HUDEP-2 (cell line): ENCODE results near the gene COG3.
"Not testable (repeated sequence)": the region's sequence is repeated elsewhere in the genome, so short reads cannot be mapped to it uniquely, and the experiment has no call there.

Experiments
- DNase-seq, 76 experiments: peaks; one replicate each; lab custom pipeline; 2025; ENCODE audit not compliant: unreplicated experiment in 76 of 76; lab: John Stamatoyannopoulos, UW

Gene COG3, protein sequence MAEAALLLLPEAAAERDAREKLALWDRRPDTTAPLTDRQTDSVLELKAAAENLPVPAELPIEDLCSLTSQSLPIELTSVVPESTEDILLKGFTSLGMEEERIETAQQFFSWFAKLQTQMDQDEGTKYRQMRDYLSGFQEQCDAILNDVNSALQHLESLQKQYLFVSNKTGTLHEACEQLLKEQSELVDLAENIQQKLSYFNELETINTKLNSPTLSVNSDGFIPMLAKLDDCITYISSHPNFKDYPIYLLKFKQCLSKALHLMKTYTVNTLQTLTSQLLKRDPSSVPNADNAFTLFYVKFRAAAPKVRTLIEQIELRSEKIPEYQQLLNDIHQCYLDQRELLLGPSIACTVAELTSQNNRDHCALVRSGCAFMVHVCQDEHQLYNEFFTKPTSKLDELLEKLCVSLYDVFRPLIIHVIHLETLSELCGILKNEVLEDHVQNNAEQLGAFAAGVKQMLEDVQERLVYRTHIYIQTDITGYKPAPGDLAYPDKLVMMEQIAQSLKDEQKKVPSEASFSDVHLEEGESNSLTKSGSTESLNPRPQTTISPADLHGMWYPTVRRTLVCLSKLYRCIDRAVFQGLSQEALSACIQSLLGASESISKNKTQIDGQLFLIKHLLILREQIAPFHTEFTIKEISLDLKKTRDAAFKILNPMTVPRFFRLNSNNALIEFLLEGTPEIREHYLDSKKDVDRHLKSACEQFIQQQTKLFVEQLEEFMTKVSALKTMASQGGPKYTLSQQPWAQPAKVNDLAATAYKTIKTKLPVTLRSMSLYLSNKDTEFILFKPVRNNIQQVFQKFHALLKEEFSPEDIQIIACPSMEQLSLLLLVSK

GRCh38 chr13:45464687-45465453 is at the start of gene COG3:
Gene COG3, plus strand, starts transcription at chr13:45464939. Its CDS starts 98 bp downstream, at chr13:45465037.
- peak; percentile 15 to 96 (median 85) for DNase-seq

- no peak for DNase-seq
Measured at GRCh38 chr13:45415112-45415511, 49.6 kb upstream of the COG3 start.

DNA sequence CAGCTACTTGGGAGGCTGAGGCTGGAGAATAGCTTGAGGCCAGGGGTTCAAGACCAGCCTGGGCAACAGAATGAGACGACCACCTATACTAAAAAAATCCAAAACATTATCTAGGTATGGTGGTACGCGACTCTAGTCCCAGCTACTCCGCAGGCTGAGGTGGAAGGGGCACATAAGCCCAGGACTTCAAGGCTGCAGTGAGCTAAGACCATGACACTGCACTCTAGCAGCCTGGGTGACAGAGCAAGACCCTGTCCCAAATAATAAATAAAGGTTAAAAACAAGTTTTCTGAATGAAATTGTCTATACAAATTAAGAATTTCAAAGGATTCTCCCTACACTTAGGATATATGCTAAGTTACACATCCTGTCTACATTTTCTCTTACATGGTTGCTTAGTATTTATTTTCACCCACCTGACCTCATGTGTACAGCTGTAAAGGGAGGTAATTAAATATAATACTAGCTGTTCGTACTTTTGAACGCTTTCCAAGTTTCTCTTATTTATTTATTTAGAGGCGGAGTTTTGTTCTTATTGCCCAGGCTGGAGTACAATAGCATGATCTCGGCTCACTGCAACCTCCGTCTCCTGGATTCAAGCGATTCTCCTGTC is 48.1 kb upstream of the COG3 start:
- DNase-seq, result no peak

DNA sequence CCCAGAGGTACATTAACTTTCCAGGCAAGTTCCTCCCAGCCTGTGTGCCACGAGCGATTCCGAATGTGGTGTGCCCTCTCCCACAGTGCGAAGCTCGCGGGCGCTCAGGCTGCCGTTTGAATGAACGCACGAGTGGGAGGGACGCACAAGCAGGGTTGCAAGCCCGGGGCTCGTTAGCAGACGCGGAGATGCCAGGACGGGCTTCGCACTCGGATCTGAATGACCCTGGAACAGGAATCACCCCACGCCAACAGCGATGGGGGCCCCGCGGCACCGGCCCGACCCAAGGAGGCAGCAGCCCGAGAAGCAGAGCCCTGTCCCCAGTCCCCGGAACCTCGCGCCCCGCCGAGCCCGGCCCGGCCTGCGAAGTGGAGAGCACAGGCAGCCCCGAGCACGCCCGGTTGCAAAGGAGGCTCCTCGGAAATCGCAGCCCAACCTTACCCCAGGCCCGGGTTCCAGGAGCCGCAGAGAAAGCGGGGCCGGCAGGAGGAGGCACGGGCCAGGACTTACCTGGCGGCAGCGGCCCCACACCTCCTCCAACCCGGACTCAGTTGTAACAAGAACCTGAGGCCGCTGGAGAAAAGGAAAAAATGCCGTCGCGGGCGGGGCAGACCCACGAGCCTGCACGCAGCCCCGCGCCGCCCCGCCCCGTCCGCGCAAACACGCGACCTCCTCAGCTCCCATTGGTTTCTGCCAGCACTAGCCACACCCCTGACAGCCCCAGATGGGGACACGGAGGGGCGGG is 46.8 kb upstream of the COG3 start, which contains the start of gene SLC25A30:
Gene SLC25A30 (minus strand): TSS at position 584 of the 745 bp plus-strand sequence. CDS start 6,948 bp downstream, outside the sequence.
- DNase-seq, result peak in 68 of 76 experiments; percentile 10 to 80 (median 61)

GRCh38 chr13:45419389-45419788 is 45.4 kb upstream of the COG3 start:
- not testable (repeated sequence) for DNase-seq

DNA sequence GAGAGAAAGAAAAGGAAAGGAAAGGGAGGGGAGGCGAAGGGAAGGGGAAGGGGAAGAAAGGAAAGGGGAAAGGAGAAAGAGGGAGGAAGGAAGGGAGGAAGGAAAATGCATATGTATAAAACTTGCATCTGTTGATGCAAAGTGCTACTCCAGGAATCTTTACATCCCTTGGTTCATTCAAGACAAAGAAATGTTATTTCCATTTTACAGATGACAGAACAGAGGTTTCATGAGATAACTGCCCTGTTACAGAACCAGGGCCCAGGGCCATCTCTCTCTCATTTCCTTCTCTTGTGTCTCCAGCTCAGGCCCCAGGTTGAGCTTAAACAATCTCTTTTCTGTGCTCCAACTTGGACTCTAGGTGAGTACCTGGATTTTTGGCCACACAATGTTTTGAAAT is 44.8 kb upstream of the COG3 start:
- no peak for DNase-seq

DNA sequence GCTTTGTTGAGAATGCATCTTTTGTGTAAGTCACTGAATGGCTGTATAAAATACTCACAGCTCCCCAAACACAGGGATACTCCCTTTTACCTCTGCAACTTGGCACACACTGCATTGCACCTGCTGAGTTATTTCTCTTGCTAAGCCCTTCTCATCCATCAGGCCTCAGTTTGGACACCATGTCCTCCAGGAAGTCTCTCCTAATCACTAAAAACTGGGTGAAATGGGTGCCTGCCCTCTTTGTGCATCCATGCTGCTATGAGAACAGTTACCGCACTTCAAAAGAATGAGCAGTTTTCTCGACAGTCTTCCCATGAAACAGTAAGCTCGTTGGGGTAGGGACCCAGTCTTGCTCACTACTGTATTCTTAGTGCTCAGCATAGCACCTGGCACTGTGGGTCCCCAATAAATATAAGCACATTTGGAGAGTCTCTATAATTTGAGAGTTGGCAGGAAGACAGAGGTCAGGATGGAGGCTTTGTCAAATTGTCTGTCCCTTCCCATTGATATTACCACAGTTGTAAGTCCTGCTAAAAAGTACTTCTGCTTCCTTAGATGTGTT is 41.9 kb upstream of the COG3 start:
- DNase-seq, result peak in 2 of 76 experiments; percentile 3 to 11

DNA sequence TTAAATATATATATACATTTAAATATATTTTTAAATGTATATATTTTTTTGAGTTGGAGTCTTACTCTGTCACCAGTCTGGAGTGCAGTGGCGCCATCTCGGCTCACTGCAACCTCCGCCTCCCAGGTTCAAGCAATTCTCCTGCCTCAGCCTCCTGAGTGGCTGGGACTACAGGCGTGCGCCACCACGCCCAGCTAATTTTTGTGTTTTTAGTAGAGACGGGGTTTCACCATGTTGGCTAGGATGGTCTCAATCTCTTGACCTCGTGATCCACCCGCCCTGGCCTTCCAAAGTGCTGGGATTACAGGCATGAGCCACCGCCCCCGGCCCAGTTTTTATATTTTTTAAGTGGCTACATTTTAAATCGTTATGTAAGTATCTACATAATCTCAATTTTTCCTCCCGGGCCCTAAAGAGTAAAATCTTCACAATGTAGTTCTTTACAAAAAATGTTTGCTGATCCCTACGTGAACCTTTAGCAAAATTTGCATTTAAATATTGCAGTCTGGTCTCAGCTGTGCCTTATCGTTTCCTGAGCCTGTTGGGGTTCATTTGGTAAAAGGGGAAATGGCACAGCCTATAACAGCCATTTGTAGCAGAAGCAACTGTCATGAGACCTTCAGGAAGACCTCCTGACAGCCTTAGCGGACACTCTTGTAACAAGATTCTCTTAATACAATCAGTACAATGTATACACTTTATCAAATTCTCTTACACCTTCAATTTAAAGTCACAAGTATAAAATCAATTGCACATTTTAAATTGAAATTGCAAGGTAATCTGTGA is 38.5 kb upstream of the COG3 start:
- DNase-seq, result not testable (repeated sequence)

DNA sequence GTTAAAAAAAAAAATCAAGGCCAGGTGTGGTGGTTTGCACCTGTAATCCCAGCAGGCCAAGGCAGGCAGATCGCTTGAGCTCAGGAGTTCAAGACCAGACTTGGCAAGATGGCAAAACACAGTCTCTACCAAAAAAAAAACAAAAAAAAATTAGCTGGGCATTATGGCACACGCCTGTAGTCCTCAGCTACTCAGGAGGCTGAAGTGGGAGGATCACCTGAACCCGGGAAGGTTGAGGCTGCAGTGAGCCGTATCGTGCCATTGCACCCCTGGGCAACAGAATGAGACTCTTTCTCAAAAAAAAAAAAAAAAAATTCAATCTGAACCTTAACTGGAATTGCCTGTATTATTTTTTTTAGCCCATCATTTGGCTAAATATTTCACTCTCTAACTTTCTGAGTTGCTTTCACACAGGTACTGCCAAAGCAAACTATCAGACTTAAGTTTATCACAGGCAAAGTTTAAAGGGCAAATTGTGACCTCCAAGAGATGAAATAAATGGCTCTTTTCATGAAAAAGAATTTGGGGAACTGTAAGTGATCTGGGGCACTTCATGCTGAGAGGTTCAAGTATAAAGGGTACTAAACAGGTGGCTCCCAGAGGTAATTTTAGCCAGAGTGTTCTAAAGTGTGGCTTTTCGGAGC is 31.9 kb upstream of the COG3 start:
- no peak for DNase-seq

DNA sequence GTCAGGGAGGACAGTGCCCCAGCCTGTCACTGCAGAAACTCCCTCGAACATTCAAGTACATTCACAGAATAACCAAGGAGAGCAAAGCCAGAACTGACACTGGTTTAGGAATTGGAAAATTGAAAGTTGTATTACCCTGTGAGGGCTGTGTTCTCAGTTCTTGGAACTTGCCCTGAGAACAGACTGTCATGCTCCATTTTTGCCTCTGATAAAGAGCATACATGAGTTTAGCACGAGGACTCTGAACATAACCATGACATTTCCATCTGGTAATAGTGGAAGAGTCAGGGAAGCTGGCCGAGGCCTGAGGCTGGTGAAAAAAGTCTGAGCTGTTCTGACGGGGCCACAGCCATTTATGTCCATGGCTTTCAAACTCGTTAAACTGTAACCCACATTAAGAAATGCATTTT is 31.4 kb upstream of the COG3 start:
- DNase-seq, result no peak

GRCh38 chr13:45434556-45435371 is 30.0 kb upstream of the COG3 start:
- DNase-seq, result no peak

DNA sequence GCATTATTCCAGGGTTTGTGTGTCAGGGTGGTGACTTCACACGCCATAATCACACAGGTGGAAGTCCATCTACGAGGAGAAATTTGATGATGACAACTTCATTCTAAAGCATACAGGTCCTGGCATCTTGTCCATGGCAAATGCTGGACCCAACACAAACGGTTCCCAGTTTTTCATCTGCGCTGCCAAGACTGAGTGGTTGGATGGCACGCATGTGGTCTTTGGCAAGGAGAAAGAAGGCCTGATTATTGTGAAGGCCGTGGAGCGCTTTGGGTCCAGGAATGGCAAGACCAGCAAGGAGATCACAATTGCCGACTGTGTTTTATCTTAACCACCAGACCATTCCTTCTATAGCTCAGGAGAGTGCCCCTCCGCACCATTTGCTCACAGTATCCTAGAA is 28.4 kb upstream of the COG3 start:
- no peak for DNase-seq

- DNase-seq, result no peak
Measured at GRCh38 chr13:45436953-45437352, 27.8 kb upstream of the COG3 start.

- no peak for DNase-seq
Measured at GRCh38 chr13:45437947-45438346, 26.8 kb upstream of the COG3 start.

GRCh38 chr13:45439008-45439407 is 25.7 kb upstream of the COG3 start:
- no peak for DNase-seq

DNA sequence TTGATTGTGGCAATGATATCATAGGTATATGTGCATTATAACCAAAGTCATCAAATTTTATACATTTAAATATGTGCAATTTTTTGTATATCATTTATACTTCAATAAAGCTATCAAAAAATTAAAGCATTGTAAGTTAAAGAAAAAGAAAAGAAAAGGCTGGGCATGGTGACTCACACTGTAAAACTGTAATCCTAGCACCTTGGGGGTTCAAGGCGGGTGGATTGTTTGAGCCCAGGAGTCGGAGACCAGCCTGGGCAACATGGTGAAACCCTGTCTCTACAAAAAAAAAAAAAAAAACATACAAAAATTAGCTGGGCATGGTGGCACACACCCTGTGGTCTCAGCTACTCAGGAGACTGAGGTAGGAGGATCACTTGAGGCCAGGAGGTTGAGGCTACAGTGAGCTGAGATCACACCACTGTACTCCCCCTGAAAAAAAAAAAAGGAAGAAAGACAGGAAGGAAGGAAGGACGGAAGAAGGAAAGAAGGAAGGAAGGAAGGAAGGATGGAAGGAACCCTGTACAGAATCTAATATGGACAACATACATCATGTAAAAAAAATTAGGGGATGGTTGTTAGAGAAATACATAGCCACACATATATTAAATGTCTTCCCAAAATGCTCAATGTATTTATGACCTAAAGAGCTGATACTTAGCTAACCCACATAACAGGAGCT is 24.8 kb upstream of the COG3 start:
- no peak for DNase-seq

- no peak for DNase-seq
Measured at GRCh38 chr13:45441633-45442032, 23.1 kb upstream of the COG3 start.
